Tibial nerve (tissue), 4 donors: Measurements from ENCODE around the gene RNF214.

Experiments used
- EP300 ChIP-seq, 2 donors: sonication (generic); formaldehyde crosslinking; IDR thresholded peaks; one replicate each; pipeline ENCODE4 v1.6.1; 2017; ENCODE audit warnings: antibody characterized with exemption in 2 of 2, mild to moderate bottlenecking in 1 of 2
- TF ChIP-seq, protein P1 (sequence below), 5 experiments: fragments of 200-600 bp in 3 of 5; fragments of 450-650 bp in 2 of 5; sonication (generic) in 3 of 5; IDR thresholded peaks; one replicate each; pipeline ENCODE4 v1.5.1; 2016 to 2019; ENCODE audit warnings: antibody characterized with exemption in 5 of 5, mild to moderate bottlenecking in 3 of 5, moderate library complexity in 2 of 5

DNA sequence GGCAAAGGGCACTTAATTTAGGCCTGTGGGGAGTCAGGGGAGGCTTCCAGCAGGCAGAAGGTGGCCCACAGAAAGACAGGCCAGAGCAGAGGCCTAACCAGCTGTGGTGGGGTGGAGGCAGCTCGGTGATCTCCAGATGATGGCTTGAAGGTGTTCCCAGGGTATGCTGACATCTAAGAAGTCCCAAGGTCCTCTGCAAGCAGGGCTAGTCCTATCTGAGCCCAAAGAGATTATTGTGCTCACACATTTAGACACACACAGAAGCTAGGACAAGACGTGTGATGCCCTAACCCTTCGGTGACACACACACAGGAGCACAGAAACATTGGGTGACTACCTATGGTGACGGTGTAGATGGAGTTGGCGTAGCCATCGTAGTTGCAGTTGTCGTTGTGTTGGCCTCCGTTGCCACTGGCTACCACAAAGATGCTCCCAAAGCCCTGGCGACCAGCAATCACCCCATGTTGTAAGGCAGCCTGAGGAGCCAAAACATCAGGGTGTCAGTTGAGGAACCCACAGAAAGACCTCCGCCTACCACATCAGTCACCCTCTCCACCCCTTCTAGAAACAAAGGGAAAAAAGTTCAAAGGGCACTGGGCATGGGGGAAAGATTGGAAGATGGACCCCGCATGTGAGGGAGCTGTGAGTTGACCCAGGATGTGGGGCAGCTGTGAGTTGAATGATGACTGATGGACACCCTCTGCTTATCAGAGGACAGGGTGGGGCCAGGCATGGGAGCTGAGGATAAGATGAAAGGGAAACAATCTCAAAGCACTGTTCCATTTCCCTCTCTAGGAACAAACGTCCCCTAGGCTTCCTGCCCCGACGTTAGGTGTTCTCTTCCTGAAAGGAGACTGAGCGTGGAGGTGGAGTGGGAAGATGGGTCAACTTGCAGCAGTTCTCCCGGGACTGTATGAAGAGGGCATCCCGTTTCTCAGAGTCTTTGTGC is 8.5 kb upstream of the RNF214 start:
- TF ChIP-seq, protein P1, sequence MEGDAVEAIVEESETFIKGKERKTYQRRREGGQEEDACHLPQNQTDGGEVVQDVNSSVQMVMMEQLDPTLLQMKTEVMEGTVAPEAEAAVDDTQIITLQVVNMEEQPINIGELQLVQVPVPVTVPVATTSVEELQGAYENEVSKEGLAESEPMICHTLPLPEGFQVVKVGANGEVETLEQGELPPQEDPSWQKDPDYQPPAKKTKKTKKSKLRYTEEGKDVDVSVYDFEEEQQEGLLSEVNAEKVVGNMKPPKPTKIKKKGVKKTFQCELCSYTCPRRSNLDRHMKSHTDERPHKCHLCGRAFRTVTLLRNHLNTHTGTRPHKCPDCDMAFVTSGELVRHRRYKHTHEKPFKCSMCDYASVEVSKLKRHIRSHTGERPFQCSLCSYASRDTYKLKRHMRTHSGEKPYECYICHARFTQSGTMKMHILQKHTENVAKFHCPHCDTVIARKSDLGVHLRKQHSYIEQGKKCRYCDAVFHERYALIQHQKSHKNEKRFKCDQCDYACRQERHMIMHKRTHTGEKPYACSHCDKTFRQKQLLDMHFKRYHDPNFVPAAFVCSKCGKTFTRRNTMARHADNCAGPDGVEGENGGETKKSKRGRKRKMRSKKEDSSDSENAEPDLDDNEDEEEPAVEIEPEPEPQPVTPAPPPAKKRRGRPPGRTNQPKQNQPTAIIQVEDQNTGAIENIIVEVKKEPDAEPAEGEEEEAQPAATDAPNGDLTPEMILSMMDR (IDR thresholded peaks at IDR 0.05): no peak
- TF ChIP-seq EP300 (IDR thresholded peaks at IDR 0.05): no peak
